Activated T-cell treated with anti-CD3 and anti-CD28 coated beads, Interleukin-2, amount 50 U/mL, for 24 hours (primary cell): ENCODE results near the gene PTTG2.
"Not testable (repeated sequence)": the region's sequence is repeated elsewhere in the genome, so short reads cannot be mapped to it uniquely, and the experiment has no call there.

Source experiments
- DNase-seq: peaks from one replicate; pipeline ENCODE4 v3.0.0-alpha.2; 2020
- H3K27ac Mint-ChIP-seq: 2 replicates; pipeline ENCODE4 v1.8.0; 2020; ENCODE audit warnings: mild to moderate bottlenecking, mixed read lengths
- H3K27me3 Mint-ChIP-seq: 2 replicates; pipeline ENCODE4 v1.8.0; 2020; ENCODE audit warnings: mixed read lengths
- H3K36me3 Mint-ChIP-seq: 2 replicates; pipeline ENCODE4 v1.8.0; 2020; ENCODE audit warnings: low read depth, mixed read lengths
- H3K4me1 Mint-ChIP-seq: 2 replicates; pipeline ENCODE4 v1.8.0; 2020; ENCODE audit warnings: low read depth, mixed read lengths
- H3K4me3 Mint-ChIP-seq: 2 replicates; pipeline ENCODE4 v1.8.0; 2020; ENCODE audit warnings: mild to moderate bottlenecking, moderate library complexity, mixed read lengths
- H3K9me3 Mint-ChIP-seq: 2 replicates; pipeline ENCODE4 v1.8.0; 2020; ENCODE audit warnings: mixed read lengths

The PTTG2 gene

GRCh38 chr4:37960098-37960497 lies at the start of gene PTTG2:
Gene PTTG2 (plus strand): TSS chr4:37960398. CDS start chr4:37960435, 37 bp downstream.
- Mint-ChIP-seq H3K27me3 (no peaks in the 10 kb centered on the region), H3K27ac (no peak within 1 kb of the TSS), H3K36me3 (no peaks in the 10 kb centered on the region), H3K4me3 (no peak within 1 kb of the TSS), H3K4me1 (peaks cover 6% of the 10 kb centered on the region), H3K9me3 (no peaks in the 10 kb centered on the region)
- no peak for DNase-seq

- Mint-ChIP-seq H3K36me3 (peaks cover 3% of the 10 kb centered on the region), H3K9me3 (no peaks in the 10 kb centered on the region), H3K4me1 (peaks cover 13% of the 10 kb centered on the region), H3K4me3 (no peak overlapping the region), H3K27me3 (no peaks in the 10 kb centered on the region), H3K27ac (no peak overlapping the region)
- DNase-seq = no peak
These were observed 45.7 kb upstream of the PTTG2 start for GRCh38 chr4:37914539-37914938.

GRCh38 chr4:37917388-37917787 lies 42.8 kb upstream of the PTTG2 start:
- peaks cover 3% of the 10 kb centered on the region for H3K36me3 Mint-ChIP-seq
- DNase-seq = no peak
- no peaks in the 10 kb centered on the region for H3K9me3 Mint-ChIP-seq
- peaks cover 15% of the 10 kb centered on the region for H3K4me1 Mint-ChIP-seq
- no peak overlapping the region for H3K27ac Mint-ChIP-seq
- H3K4me3 Mint-ChIP-seq = no peak overlapping the region
- H3K27me3 Mint-ChIP-seq = no peaks in the 10 kb centered on the region

- Mint-ChIP-seq H3K36me3 (peaks cover 7% of the 10 kb centered on the region), H3K27ac (no peak overlapping the region), H3K27me3 (no peaks in the 10 kb centered on the region), H3K4me1 (peaks cover 17% of the 10 kb centered on the region), H3K9me3 (no peaks in the 10 kb centered on the region), H3K4me3 (no peak overlapping the region)
- no peak for DNase-seq
These were observed 41.5 kb upstream of the PTTG2 start for GRCh38 chr4:37918653-37919052.

- H3K4me3 Mint-ChIP-seq = no peak overlapping the region
- H3K27ac Mint-ChIP-seq = peak overlapping the region; percentile 11
- H3K27me3 Mint-ChIP-seq = no peaks in the 10 kb centered on the region
- no peaks in the 10 kb centered on the region for H3K9me3 Mint-ChIP-seq
- H3K4me1 Mint-ChIP-seq = peaks cover 23% of the 10 kb centered on the region
- H3K36me3 Mint-ChIP-seq = peaks cover 7% of the 10 kb centered on the region
- DNase-seq = no peak
These were observed 37.9 kb upstream of the PTTG2 start for GRCh38 chr4:37922328-37922727.

GRCh38 chr4:37923089-37923488 lies 37.1 kb upstream of the PTTG2 start:
- not testable (repeated sequence) for H3K36me3 Mint-ChIP-seq

GRCh38 chr4:37924946-37925345 lies 35.3 kb upstream of the PTTG2 start:
- Mint-ChIP-seq H3K27ac (no peak overlapping the region), H3K36me3 (peaks cover 10% of the 10 kb centered on the region), H3K27me3 (no peaks in the 10 kb centered on the region), H3K4me1 (peaks cover 46% of the 10 kb centered on the region), H3K4me3 (no peak overlapping the region), H3K9me3 (no peaks in the 10 kb centered on the region)
- DNase-seq = no peak

More at GRCh38 chr4:37923089-37923488, 37.1 kb upstream of the PTTG2 start:
- not testable (repeated sequence) for H3K27me3 Mint-ChIP-seq, DNase-seq, H3K9me3 Mint-ChIP-seq, H3K4me3 Mint-ChIP-seq, H3K27ac Mint-ChIP-seq
- H3K4me1 Mint-ChIP-seq = peaks cover 28% of the 10 kb centered on the region

- Mint-ChIP-seq H3K36me3 (peaks cover 16% of the 10 kb centered on the region), H3K27ac (no peak overlapping the region), H3K9me3 (no peaks in the 10 kb centered on the region), H3K27me3 (no peaks in the 10 kb centered on the region), H3K4me1 (peaks cover 34% of the 10 kb centered on the region), H3K4me3 (no peak overlapping the region)
- no peak for DNase-seq
These were observed 32.8 kb upstream of the PTTG2 start for GRCh38 chr4:37927434-37927833.

- no peak for DNase-seq
- H3K36me3 Mint-ChIP-seq = peaks cover 15% of the 10 kb centered on the region
- H3K9me3 Mint-ChIP-seq = peaks cover 2% of the 10 kb centered on the region
- H3K4me1 Mint-ChIP-seq = peaks cover 33% of the 10 kb centered on the region
- H3K27ac Mint-ChIP-seq = peak overlapping the region; percentile 30
- H3K27me3 Mint-ChIP-seq = no peaks in the 10 kb centered on the region
- no peak overlapping the region for H3K4me3 Mint-ChIP-seq
These were observed 31.5 kb upstream of the PTTG2 start for GRCh38 chr4:37928426-37929416.

GRCh38 chr4:37934096-37934495 lies 26.1 kb upstream of the PTTG2 start:
- Mint-ChIP-seq H3K4me1 (peaks cover 12% of the 10 kb centered on the region), H3K4me3 (no peak overlapping the region), H3K27ac (no peak overlapping the region), H3K27me3 (no peaks in the 10 kb centered on the region), H3K36me3 (peaks cover 29% of the 10 kb centered on the region), H3K9me3 (peaks cover 2% of the 10 kb centered on the region)
- DNase-seq = no peak

- no peak overlapping the region for H3K4me3 Mint-ChIP-seq
- H3K9me3 Mint-ChIP-seq = peaks cover 2% of the 10 kb centered on the region
- no peaks in the 10 kb centered on the region for H3K27me3 Mint-ChIP-seq
- no peak for DNase-seq
- peaks cover 7% of the 10 kb centered on the region for H3K4me1 Mint-ChIP-seq
- H3K27ac Mint-ChIP-seq = no peak overlapping the region
- peaks cover 29% of the 10 kb centered on the region for H3K36me3 Mint-ChIP-seq
These were observed 25.6 kb upstream of the PTTG2 start for GRCh38 chr4:37934609-37935008.

GRCh38 chr4:37935026-37935425 lies 25.2 kb upstream of the PTTG2 start:
- Mint-ChIP-seq H3K27me3 (no peaks in the 10 kb centered on the region), H3K9me3 (peaks cover 2% of the 10 kb centered on the region), H3K4me3 (no peak overlapping the region), H3K4me1 (peaks cover 3% of the 10 kb centered on the region), H3K36me3 (peaks cover 25% of the 10 kb centered on the region), H3K27ac (no peak overlapping the region)
- no peak for DNase-seq

- Mint-ChIP-seq H3K4me3 (no peak overlapping the region), H3K4me1 (peaks cover 6% of the 10 kb centered on the region), H3K9me3 (peaks cover 12% of the 10 kb centered on the region), H3K27ac (no peak overlapping the region), H3K27me3 (no peaks in the 10 kb centered on the region), H3K36me3 (peaks cover 24% of the 10 kb centered on the region)
- DNase-seq = no peak
These were observed 23.2 kb upstream of the PTTG2 start for GRCh38 chr4:37936889-37937498.

- H3K4me3 Mint-ChIP-seq = no peak overlapping the region
- peaks cover 7% of the 10 kb centered on the region for H3K4me1 Mint-ChIP-seq
- peaks cover 12% of the 10 kb centered on the region for H3K9me3 Mint-ChIP-seq
- DNase-seq = no peak
- no peak overlapping the region for H3K27ac Mint-ChIP-seq
- peaks cover 23% of the 10 kb centered on the region for H3K36me3 Mint-ChIP-seq
- H3K27me3 Mint-ChIP-seq = no peaks in the 10 kb centered on the region
These were observed 22.0 kb upstream of the PTTG2 start for GRCh38 chr4:37938208-37938607.
